Psoas muscle (tissue), 8 donors: ENCODE measurements around the gene NR6A1. TPM values are rescaled to one million over a fixed set of nuclear protein-coding genes. Genes with fewer than 3 reads are reported as not detected.

ENCODE experiments used
- ATAC-seq, 4 donors: fragments of 200-7000 bp; cut with Tn5 transposase; one replicate each; pipeline ENCODE4 v1.9.1; 2020; ENCODE audit warnings: moderate library complexity in 3 of 4, mild to moderate bottlenecking in 2 of 4
- DNase-seq, 2 donors: peaks; one replicate each; pipeline ENCODE4 v3.0.0-alpha.2; 2020
- H3K27ac ChIP-seq: fragments of 200-600 bp; one replicate; pipeline ENCODE4 v1.8.0; 2022
- H3K27me3 ChIP-seq, 3 donors: fragments of 200-600 bp in 1 of 3; one replicate each; pipeline versions ENCODE4 v1.6.1 to v1.8.0; 2013 to 2022; ENCODE audit warnings: low read length in 2 of 3, mild to moderate bottlenecking in 2 of 3, moderate library complexity in 1 of 3; ENCODE audit not compliant: insufficient read depth in 3 of 3
- H3K36me3 ChIP-seq, 2 donors: fragments of 200-600 bp in 1 of 2; one replicate each; pipeline versions ENCODE4 v1.6.1 to v1.8.0; 2013 to 2022; ENCODE audit warnings: low read depth in 1 of 2, mild to moderate bottlenecking in 1 of 2, moderate library complexity in 1 of 2; ENCODE audit not compliant: insufficient read depth in 1 of 2
- H3K4me1 ChIP-seq: fragments of 200-600 bp; one replicate; pipeline ENCODE4 v1.8.0; 2022
- H3K4me3 ChIP-seq: fragments of 200-600 bp; one replicate; pipeline ENCODE4 v1.8.0; 2022; ENCODE audit warnings: mild to moderate bottlenecking
- H3K9me3 ChIP-seq: fragments of 200-600 bp; one replicate; pipeline ENCODE4 v1.8.0; 2022
- CTCF ChIP-seq: fragments of 200-600 bp; IDR thresholded peaks from one replicate; pipeline ENCODE4 v1.8.0; 2022; ENCODE audit warnings: antibody characterized with exemption
- WGBS, 3 donors: extraction: QIAGEN DNeasy Blood & Tissue Kit; methylation state at CpG; one replicate each; pipeline versions ENCODE4 v1.1.6 to v1.1.7; 2013; 5-methylcytosine and 5-hydroxymethylcytosine counted together
- intact Hi-C, 2 donors: fragments of 100-400 bp; cut with DNase I; formaldehyde crosslinking; loops; one replicate each; pipeline versions ENCODE4 v1.11.0 to v1.14.2; 2022
- polyA plus RNA-seq, 3 donors: library from polyadenylated mRNA; stranded (reverse); fragments of 200-250 nt; gene quantifications; one replicate each; pipeline ENCODE4 v1.2.3, GENCODE V29; 2013
- total RNA-seq, 4 donors: library from RNA; stranded (reverse); fragmentation: NEBNext Ultra II Directional in 2 of 4; extraction: Animal tissue kit (Norgen Biotek cat#: 25700) in 2 of 4; gene quantifications; one replicate each; pipeline versions ENCODE4 v1.2.1 to v1.2.4, GENCODE V29; 2021 to 2023
- donor health status: healthy with polysubstance abuse.
- donor health status: DM: no; HTN: no; CAD: no; lungs with moderate emphysema.
- donor health status: Bipolar disorder and iron deficiency.
- donor health status: healthy.
- donor health status: DM: yes; HTN: yes; CAD: no.
- donor health status: DM: no; HTN: no; CAD: no.
- donor health status: DM: no; HTN: no; CAD: no.
- donor health status: DM: yes; HTN: yes; CAD: no.

The NR6A1 gene
- total and polyA plus RNA-seq, 7 donors = 0.32 to 2.6 (median 0.70) TPM

- peaks cover 14% of the 10 kb centered on the region for H3K4me1 ChIP-seq
Measured at GRCh38 chr9:124771867-124772679, 962 bp upstream of the NR6A1 start.

DNA sequence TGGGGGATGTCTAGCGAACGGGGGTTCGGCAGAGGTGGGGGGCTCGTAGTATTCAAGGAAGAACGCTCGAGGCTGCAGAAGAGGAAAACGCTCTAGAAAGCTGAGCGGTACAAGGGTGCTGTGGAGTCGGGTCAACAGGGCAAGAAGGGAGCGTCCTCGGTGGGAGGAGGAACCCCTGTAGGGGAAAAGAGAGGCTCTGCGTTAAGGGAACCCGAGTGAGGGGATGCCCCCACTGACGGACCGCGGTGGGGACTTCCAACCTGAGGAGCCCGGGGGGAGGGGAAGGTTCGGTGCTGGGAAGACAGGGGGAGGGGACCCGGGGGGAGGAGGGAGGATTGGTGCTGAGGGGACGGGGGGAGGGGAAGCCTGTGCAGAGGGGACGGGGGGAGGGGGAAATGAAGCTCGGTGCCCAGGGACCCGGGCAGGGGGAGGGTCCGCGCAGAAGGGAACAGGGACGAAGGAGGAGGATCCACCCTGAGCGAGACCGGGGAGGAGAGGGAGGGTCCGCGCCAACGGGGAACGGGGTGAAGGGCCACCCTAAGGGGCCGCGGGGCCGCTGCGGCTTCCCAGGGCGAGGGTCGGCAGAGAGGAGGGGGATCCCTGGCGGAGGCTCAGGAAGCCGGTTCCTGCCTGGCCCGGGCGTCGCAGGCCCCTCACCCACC is 621 bp downstream of the NR6A1 start:
- Histone ChIP-seq H3K4me1 (peaks cover 8% of the 10 kb centered on the region), H3K27ac (peak overlapping the region; percentile 81), H3K27me3 (peaks cover 1 to 10% (median 2%) of the 10 kb centered on the region in 3 donors), H3K9me3 (no peaks in the 10 kb centered on the region), H3K4me3 (peak overlapping the region; percentile 91), H3K36me3 (no peaks in the 10 kb centered on the region)
- peak; percentile 32 to 60 for DNase-seq
- no peak for ATAC-seq
- no peak for TF ChIP-seq CTCF
- intact Hi-C loops = loop anchor here (5.0 to 10.0 kb wide), 2 partner anchors 372 to 604 kb away; partner anchors contain the start of gene SCAI (in 1 of the 2)
- 0 to 1% (median 0%) methylated on average over 26 to 41 of the region's 43 CpGs for WGBS, 3 donors

More at GRCh38 chr9:124771867-124772679, 962 bp upstream of the NR6A1 start:
- intact Hi-C loops = loop anchor here (1.0 to 10.0 kb wide), 4 partner anchors 80 to 603 kb away; partner anchors contain the start of gene SCAI (in 1 of the 2)
- Histone ChIP-seq H3K9me3 (no peaks in the 10 kb centered on the region), H3K4me3 (peak overlapping the region; percentile 91), H3K27me3 (peaks cover 0 to 10% (median 2%) of the 10 kb centered on the region in 3 donors), H3K27ac (peak overlapping the region; percentile 81), H3K36me3 (no peaks in the 10 kb centered on the region)
- ATAC-seq (peak; percentile 36 to 63 (median 41)), DNase-seq (peak; percentile 75 to 83)
- 18 to 22% (median 18%) methylated on average over 38 to 39 of the region's 39 CpGs for WGBS, 3 donors
- TF ChIP-seq CTCF = peak; percentile 96

GRCh38 chr9:124769549-124770358 is 1.4 kb downstream of the NR6A1 start:
- ATAC-seq (no peak), DNase-seq (peak in 1 of 2 donors; percentile 62)
- TF ChIP-seq CTCF = no peak
- Histone ChIP-seq H3K27ac (no peak overlapping the region), H3K4me1 (peaks cover 8% of the 10 kb centered on the region), H3K9me3 (no peaks in the 10 kb centered on the region), H3K4me3 (peak overlapping the region; percentile 91), H3K36me3 (no peaks in the 10 kb centered on the region), H3K27me3 (peaks cover 2 to 10% (median 3%) of the 10 kb centered on the region in 3 donors)
- WGBS, 3 donors = 12 to 23% (median 13%) methylated on average over 54 to 56 of the region's 56 CpGs
- intact Hi-C loops = loop anchor here (5.0 to 10.0 kb wide), 2 partner anchors 373 to 605 kb away; partner anchors contain the start of gene SCAI (in 1 of the 2)

DNA sequence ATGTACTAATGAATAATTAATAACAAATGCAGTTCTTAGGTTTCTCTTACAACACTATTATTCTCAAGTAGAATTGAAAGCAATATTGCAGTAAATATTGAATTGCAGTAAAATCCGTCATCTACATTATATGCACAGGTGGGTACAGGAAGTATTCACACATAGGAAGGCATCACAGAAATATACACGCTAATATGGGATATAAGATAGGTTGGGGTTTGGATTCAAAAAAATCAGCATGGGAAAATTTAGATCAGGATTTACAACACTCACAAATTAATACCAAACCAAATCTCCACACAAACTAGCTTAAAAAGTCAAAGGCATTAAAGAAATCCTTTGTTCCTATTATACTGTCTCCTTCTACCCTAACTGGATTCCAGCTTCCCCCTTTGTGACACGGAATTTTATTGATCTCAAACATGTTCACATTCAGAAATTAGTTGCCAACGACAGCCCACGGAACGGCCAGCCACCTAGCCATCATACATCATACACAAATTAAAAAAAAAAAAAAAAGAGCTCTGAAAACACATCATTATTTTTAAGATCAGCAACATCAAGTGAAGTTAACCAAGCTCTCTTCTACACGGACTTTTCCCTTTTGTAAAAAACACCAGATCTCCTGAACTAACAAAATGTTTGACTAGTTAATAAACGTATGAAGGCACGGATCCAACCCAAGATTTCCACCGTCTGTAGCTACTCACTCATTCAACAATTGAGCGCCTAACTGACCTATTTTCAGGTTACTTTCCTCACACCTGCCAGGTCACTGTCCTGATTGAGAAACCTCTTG is 2.2 kb downstream of the NR6A1 start:
- Histone ChIP-seq H3K4me3 (peak overlapping the region; percentile 91), H3K9me3 (no peaks in the 10 kb centered on the region), H3K4me1 (peaks cover 8% of the 10 kb centered on the region), H3K36me3 (no peaks in the 10 kb centered on the region), H3K27ac (no peak overlapping the region), H3K27me3 (peaks cover 2 to 10% (median 3%) of the 10 kb centered on the region in 3 donors)
- TF ChIP-seq CTCF = no peak
- DNase-seq (no peak), ATAC-seq (no peak)
- intact Hi-C loops = no loop called here
- 54 to 56% (median 56%) methylated on average over 11 of the region's 11 CpGs for WGBS, 3 donors
